Activated T-cell treated with anti-CD3 and anti-CD28 coated beads, Interleukin-2, amount 50 U/mL, for 48 hours (primary cell): ENCODE measurements around the gene SHQ1.

Experiments
- DNase-seq, 2 experiments: peaks; one replicate each; pipeline ENCODE4 v3.0.0-alpha.2; 2020

Gene SHQ1

DNA sequence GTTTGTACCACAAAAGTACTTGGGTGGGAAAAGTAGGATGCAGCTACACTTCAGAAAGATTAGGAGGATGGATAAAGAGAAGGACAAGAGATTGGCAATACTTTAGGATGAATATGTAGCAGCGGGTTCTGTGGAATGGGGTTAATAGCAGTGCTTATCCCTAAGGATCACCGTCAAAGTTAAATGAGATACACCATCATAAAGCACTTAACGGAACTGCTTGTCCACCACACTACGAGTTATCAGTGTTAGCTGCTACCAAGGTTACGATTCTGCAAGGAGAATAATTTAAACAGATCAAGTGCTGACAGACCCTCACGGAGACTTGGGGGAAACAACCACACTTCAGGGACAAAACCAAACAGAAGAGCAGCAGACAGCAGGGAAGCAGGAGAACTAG lies 963 bp downstream of the SHQ1 start:
- no peak for DNase-seq

DNA sequence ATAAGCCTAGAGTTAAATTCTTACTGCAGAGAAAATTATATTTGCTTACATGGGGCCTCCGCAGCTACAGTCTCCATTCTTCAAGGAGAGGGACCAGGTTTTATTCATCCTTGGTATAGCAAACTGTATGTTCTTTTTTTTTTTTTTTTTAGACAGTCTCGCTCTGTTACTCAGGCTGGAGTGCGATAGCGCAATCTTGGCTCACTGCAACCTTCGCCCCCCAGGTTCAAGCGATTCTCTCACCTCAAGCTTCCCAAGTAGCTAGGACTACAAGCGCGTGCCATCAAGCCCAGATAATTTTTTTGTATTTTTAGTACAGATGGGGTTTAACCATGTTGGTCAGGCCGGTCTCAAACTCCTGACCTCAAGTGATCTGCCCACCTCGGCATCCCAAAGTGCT lies 2.1 kb downstream of the SHQ1 start:
- no peak for DNase-seq

DNA sequence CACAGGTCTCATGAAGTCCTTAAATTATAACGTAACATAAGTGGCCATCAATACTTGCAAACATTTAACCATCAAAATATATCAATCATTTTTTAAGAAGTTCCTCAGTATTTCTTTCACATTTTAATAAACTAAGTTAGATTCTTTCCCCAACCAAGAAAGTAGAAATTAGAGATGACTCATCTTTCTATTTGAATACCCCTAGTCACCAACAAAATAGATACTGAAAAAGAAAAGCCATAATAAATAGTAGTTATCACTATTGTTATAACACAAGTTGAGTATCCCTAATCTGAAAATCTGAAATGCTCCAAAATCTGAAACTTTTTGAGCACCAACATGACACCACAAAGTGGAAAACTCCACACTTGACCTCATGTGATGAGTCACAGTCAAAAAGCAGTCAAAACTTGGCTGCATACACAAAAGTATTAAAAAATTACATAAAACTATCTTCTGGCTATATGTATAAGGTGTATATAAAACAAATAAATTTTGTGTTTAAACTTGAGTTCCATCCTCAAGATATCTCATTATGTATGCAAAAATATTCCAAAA lies 3.7 kb downstream of the SHQ1 start:
- DNase-seq: no peak

- DNase-seq: no peak
Measured at GRCh38 chr3:72839057-72839456, 9.2 kb downstream of the SHQ1 start.

GRCh38 chr3:72836923-72837322 lies 11.3 kb downstream of the SHQ1 start:
- no peak for DNase-seq

DNA sequence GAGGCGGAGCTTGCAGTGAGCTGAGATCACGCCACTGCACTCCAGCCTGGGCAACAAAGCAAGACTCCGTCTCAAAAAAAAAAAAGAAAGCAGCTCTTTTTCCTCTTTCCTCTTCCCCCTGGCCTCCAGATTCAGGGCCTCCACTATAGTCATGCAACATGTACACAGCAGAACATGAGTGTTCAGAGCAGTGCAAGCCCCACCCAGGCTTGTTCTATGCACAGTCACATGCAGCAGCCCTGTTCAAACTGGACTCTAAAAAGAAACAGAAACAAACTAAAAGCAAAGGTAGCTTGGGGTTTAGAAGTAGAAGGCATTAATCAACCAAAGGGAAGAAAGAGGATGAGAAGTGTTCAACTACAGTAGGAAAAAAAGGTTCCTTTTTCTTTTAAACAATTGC lies 11.8 kb downstream of the SHQ1 start:
- DNase-seq: no peak

DNA sequence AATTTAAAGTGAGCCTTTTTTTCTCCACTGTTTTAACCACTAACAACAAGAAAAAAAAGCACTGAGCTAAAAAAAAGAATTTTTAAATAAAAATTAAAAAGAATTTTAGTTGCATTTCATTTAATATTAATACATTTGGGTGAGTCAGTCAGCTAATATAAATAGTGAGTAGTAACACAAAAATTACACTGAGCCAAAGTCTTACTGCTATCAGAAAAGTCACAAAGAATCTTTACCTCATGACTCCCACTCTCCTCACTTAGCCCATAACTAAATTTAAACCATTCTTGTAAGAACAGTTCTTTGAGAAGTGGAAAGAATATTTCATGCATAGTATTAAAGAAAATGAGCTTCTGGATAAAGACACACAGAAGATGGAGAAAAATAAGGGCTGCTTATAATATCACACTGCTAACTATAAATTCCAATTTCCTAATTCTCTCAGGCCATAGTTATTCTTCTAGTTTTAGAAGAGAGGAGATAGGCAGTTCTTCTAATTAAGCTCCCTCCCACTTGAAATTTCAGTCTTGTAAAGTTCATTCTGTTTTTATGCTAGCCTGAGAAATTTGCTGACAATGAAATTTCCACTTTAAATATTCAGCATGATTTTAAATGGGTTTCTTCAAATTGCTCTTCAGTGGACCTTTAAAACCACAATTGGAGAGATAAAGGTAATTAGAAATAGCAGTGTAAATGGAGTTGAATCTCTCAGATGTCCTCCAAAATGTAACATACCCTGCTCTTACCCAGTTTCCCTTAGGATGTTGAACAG lies 17.6 kb downstream of the SHQ1 start:
- no peak for DNase-seq

GRCh38 chr3:72829701-72830100 lies 18.5 kb downstream of the SHQ1 start:
- DNase-seq: no peak

DNA sequence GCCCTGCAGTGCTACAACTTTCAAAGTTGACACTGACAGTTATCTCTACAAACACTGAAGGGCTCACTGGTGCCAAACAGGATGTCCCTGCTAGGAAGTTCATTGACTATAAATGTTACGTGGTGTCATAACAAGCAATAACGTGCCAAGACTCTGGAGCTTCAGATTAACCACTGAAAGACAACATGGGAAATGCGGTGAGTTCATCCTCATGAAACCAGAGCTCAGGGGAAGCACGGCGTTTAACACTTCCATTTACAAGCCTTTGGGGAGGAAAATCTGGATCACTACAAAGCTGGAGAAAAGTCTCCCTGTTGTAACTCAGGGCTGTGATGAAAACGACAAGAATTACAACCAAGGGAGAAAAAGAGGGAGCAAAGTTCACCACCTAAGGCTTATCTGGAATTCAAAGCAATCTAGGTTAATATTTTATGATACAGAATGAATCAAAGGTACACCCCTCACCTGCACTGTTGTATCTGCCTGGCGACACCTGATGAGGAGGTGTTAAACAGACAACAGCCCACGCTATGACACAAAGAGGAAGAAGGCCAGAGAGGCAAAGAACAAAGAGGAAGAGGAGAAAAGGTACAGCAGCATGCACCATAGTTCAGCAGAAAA lies 27.0 kb downstream of the SHQ1 start:
- no peak for DNase-seq

DNA sequence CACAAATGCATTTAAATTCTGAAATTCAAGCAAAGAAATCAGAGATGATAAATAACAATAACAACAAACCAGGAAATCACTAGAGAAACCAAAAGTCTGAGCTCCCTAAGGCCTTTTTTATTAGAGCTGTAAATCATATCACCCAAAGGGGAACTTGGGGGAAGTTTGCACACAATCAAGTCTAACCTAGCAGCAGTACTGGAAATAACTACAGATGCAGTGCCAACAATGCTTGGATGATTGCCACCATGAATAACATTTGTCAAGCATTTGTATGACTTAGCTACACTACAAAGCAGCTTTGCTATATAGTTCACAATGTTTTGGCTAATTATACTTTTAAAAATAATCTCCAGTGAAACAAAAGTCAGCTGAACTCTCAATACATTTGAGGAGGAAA lies 27.8 kb downstream of the SHQ1 start:
- DNase-seq: no peak

GRCh38 chr3:72818905-72819304 lies 29.3 kb downstream of the SHQ1 start:
- DNase-seq: no peak

GRCh38 chr3:72818092-72818773 lies 30.0 kb downstream of the SHQ1 start:
- DNase-seq: no peak

- no peak for DNase-seq
Measured at GRCh38 chr3:72816862-72817355, 31.3 kb downstream of the SHQ1 start.

GRCh38 chr3:72814308-72814707 lies 33.9 kb downstream of the SHQ1 start:
- DNase-seq: no peak

- DNase-seq: no peak
Measured at GRCh38 chr3:72812201-72812600, 36.0 kb downstream of the SHQ1 start.

- DNase-seq: no peak
Measured at GRCh38 chr3:72811571-72811970, 36.7 kb downstream of the SHQ1 start.

- no peak for DNase-seq
Measured at GRCh38 chr3:72810659-72811434, 37.4 kb downstream of the SHQ1 start.

DNA sequence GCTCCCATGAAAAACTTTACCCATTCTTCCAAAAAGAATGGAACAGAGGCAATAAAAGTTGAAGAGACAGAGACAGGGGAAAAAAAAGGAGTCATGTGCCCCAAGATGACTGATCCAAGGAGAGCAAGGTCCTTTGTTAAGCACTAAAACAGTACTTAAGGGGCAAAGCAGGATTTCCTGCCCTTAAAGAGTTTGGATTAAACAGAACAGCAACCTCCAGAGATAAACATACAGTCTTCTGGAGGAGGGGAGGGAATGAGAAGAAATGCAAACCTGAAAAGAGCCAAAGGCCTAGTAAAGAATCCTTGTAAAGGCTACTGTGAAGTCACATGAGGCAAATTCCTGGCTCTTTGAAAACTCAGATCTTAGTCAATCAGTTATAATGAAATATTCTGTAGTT lies 38.2 kb downstream of the SHQ1 start:
- no peak for DNase-seq

GRCh38 chr3:72804361-72804760 lies 43.9 kb downstream of the SHQ1 start:
- no peak for DNase-seq

GRCh38 chr3:72803573-72803972 lies 44.7 kb downstream of the SHQ1 start:
- DNase-seq: no peak

- DNase-seq: no peak
Measured at GRCh38 chr3:72802001-72802400, 46.2 kb downstream of the SHQ1 start.

- no peak for DNase-seq
Measured at GRCh38 chr3:72800869-72801268, 47.4 kb downstream of the SHQ1 start.
